HepG2 (cell line): ENCODE data around the gene EEIG1. TPM values are rescaled to one million over a fixed set of nuclear protein-coding genes. Genes with fewer than 3 reads are reported as not detected.

Source experiments
- ARID2 ChIP-seq: sonication (generic); formaldehyde crosslinking; IDR thresholded peaks from 2 replicates; pipeline ENCODE4 v1.8.1; 2022; ENCODE audit warnings: mild to moderate bottlenecking, missing genetic modification reagents, borderline replicate concordance
- ARID5B ChIP-seq: IDR thresholded peaks from 2 replicates; pipeline ENCODE4 v1.4.0; 2020; ENCODE audit warnings: mild to moderate bottlenecking, missing genetic modification reagents
- FOSL1 ChIP-seq: sonication (generic); formaldehyde crosslinking; IDR thresholded peaks from 2 replicates; pipeline ENCODE4 v1.9.0; 2021; ENCODE audit warnings: missing genetic modification reagents, borderline replicate concordance
- HOXA5 ChIP-seq: sonication (generic); formaldehyde crosslinking; IDR thresholded peaks from 2 replicates; pipeline ENCODE4 v1.4.0; 2020; ENCODE audit warnings: missing genetic modification reagents
- MXD3 ChIP-seq: IDR thresholded peaks from 2 replicates; pipeline ENCODE4 v1.6.1; 2016; ENCODE audit warnings: mild to moderate bottlenecking, missing biosample characterization, missing genetic modification reagents
- MYNN ChIP-seq: sonication (generic); formaldehyde crosslinking; IDR thresholded peaks from 2 replicates; pipeline ENCODE4 v1.4.0; 2020; ENCODE audit warnings: mild to moderate bottlenecking, low read depth, missing genetic modification reagents
- PHF21A ChIP-seq: sonication (generic); formaldehyde crosslinking; IDR thresholded peaks from 2 replicates; pipeline ENCODE4 v1.5.0; 2020; ENCODE audit warnings: mild to moderate bottlenecking, missing genetic modification reagents
- SETDB1 ChIP-seq: sonication (generic); formaldehyde crosslinking; IDR thresholded peaks from 2 replicates; pipeline ENCODE4 v1.5.1; 2020; ENCODE audit warnings: missing genetic modification reagents, mild to moderate bottlenecking, borderline replicate concordance
- SKIL ChIP-seq: sonication (generic); formaldehyde crosslinking; IDR thresholded peaks from 2 replicates; pipeline ENCODE4 v1.8.0; 2022; ENCODE audit warnings: missing genetic modification reagents, mild to moderate bottlenecking, moderate library complexity, borderline replicate concordance
- XBP1 ChIP-seq: sonication (generic); formaldehyde crosslinking; IDR thresholded peaks from 2 replicates; pipeline ENCODE4 v1.5.0; 2020; ENCODE audit warnings: missing genetic modification reagents
- ZBTB38 ChIP-seq: sonication (generic); formaldehyde crosslinking; IDR thresholded peaks from 2 replicates; pipeline ENCODE4 v1.5.1; 2020; ENCODE audit warnings: mild to moderate bottlenecking, missing genetic modification reagents
- ZNF788 ChIP-seq: sonication (generic); formaldehyde crosslinking; IDR thresholded peaks from 2 replicates; pipeline ENCODE4 v1.5.0; 2020; ENCODE audit warnings: mild to moderate bottlenecking, missing genetic modification reagents, borderline replicate concordance
- ZNF839 ChIP-seq: sonication (generic); formaldehyde crosslinking; IDR thresholded peaks from 2 replicates; pipeline ENCODE4 v1.4.0; 2020; ENCODE audit warnings: missing genetic modification reagents, mild to moderate bottlenecking, borderline replicate concordance
- ZZZ3 ChIP-seq: sonication (generic); formaldehyde crosslinking; IDR thresholded peaks from 2 replicates; pipeline ENCODE4 v1.4.0; 2020; ENCODE audit warnings: missing genetic modification reagents, mild to moderate bottlenecking, borderline replicate concordance
- polyA plus RNA-seq, 8 experiments: library from polyadenylated mRNA; depleted of rRNA in 3 of 8; stranded (reverse) in 7 of 8; unstranded in 1 of 8; fragments of >200 nt; fragmentation: Illumina TruSeq in 4 of 8; extraction: Trizol in 4 of 8; gene quantifications; 2 replicates each; pipeline versions ENCODE4 v1.2.1 to v1.2.3, GENCODE V29; 2011 to 2016; ENCODE audit warnings: low read depth in 4 of 8, missing spikeins in 1 of 8, mixed read lengths in 1 of 8; ENCODE audit not compliant: insufficient read depth in 1 of 8
- total RNA-seq, 5 experiments: library from RNA; depleted of rRNA; stranded (reverse); fragments of >200 nt; fragmentation: Illumina TruSeq; extraction: Trizol; gene quantifications; 2 replicates each; pipeline ENCODE4 v1.2.3, GENCODE V29; 2016; ENCODE audit warnings: low read depth in 1 of 5

EEIG1 gene
- total and polyA plus RNA-seq, 2 of the 13 experiments (the other 11 are each of a cell fraction or from before 2014, with no cell fraction given), result 16.6 to 25.2 TPM

- TF ChIP-seq XBP1 (CRISPR knock-in tag) (no peak), ZNF788 (CRISPR knock-in tag) (no peak), FOSL1 (CRISPR knock-in tag) (no peak), ZBTB38 (CRISPR knock-in tag) (0 out of 2 replicates have a peak, but pooled peaks have one; percentile 10), ZNF839 (CRISPR knock-in tag) (0 out of 2 replicates have a peak, but pooled peaks have one; percentile 37), SKIL (CRISPR knock-in tag) (0 out of 2 replicates have a peak, but pooled peaks have one; percentile 0), MXD3 (CRISPR knock-in tag) (no peak), SETDB1 (CRISPR knock-in tag) (no peak), ARID2 (no peak), PHF21A (CRISPR knock-in tag) (no peak), MYNN (CRISPR knock-in tag) (0 out of 2 replicates have a peak, but pooled peaks have one; percentile 1), ARID5B (CRISPR knock-in tag) (no peak), HOXA5 (CRISPR knock-in tag) (no peak), ZZZ3 (peak; percentile 61; the same call in 1 of the 2 replicates)
Measured at GRCh38 chr9:127954831-127955293, 25.9 kb downstream of the EEIG1 start (continued).
